Ascending aorta (tissue), 2 donors: Measurements from ENCODE around the gene ALKBH6. TPM values are rescaled to one million over a fixed set of nuclear protein-coding genes. Genes with fewer than 3 reads are reported as not detected.

Experiments used
- DNase-seq, 2 donors: peaks; one replicate each; pipeline ENCODE4 v3.0.0-alpha.2; 2019; ENCODE audit warnings: low spot score in 2 of 2
- H3K27ac ChIP-seq, 2 donors: fragments of 200-600 bp; sonication (generic); one replicate each; pipeline ENCODE4 v1.5.1; 2016 to 2017; ENCODE audit warnings: mild to moderate bottlenecking in 1 of 2
- H3K27me3 ChIP-seq: fragments of 200-600 bp; sonication (generic); one replicate; pipeline ENCODE4 v1.5.1; 2017
- H3K36me3 ChIP-seq, 2 donors: fragments of 200-600 bp; sonication (generic); one replicate each; pipeline ENCODE4 v1.5.1; 2016
- H3K4me1 ChIP-seq, 2 donors: fragments of 200-600 bp; sonication (generic); one replicate each; pipeline ENCODE4 v1.5.1; 2016 to 2017; ENCODE audit warnings: mild to moderate bottlenecking in 1 of 2
- H3K4me3 ChIP-seq, 2 donors: fragments of 200-600 bp; sonication (generic); one replicate each; pipeline ENCODE4 v1.5.1; 2016 to 2017; ENCODE audit warnings: mild to moderate bottlenecking in 1 of 2
- H3K9me3 ChIP-seq, 2 donors: fragments of 200-600 bp; sonication (generic); one replicate each; pipeline ENCODE4 v1.5.1; 2016
- intact Hi-C: fragments of 100-400 bp; cut with DNase I; formaldehyde crosslinking; loops from one replicate; pipeline ENCODE4 v1.15.1; 2023
- total RNA-seq: library from RNA; depleted of rRNA; stranded (reverse); fragments of >200 nt; gene quantifications from one replicate; pipeline ENCODE4 v1.1.0, GENCODE V29; 2016
- TF ChIP-seq, protein P1 (sequence below), 3 experiments: fragments of 200-600 bp in 2 of 3; fragments of 450-650 bp in 1 of 3; sonication (generic) in 2 of 3; IDR thresholded peaks; one replicate each; pipeline ENCODE4 v1.5.1; 2016 to 2019; ENCODE audit warnings: antibody characterized with exemption in 3 of 3, mild to moderate bottlenecking in 1 of 3, moderate library complexity in 1 of 3

Gene ALKBH6
- total RNA-seq: 35.3 TPM

GRCh38 chr19:36014012-36014924 is at the start of gene ALKBH6:
ALKBH6 (minus strand) TSS chr19:36014213; CDS start chr19:36013397, 816 bp downstream.
- TF ChIP-seq, protein P1, sequence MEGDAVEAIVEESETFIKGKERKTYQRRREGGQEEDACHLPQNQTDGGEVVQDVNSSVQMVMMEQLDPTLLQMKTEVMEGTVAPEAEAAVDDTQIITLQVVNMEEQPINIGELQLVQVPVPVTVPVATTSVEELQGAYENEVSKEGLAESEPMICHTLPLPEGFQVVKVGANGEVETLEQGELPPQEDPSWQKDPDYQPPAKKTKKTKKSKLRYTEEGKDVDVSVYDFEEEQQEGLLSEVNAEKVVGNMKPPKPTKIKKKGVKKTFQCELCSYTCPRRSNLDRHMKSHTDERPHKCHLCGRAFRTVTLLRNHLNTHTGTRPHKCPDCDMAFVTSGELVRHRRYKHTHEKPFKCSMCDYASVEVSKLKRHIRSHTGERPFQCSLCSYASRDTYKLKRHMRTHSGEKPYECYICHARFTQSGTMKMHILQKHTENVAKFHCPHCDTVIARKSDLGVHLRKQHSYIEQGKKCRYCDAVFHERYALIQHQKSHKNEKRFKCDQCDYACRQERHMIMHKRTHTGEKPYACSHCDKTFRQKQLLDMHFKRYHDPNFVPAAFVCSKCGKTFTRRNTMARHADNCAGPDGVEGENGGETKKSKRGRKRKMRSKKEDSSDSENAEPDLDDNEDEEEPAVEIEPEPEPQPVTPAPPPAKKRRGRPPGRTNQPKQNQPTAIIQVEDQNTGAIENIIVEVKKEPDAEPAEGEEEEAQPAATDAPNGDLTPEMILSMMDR (IDR thresholded peaks at IDR 0.05): no peak
- peak; percentile 99 to 100 for DNase-seq
- Histone ChIP-seq H3K27ac (peak within 1 kb of the TSS; percentile 74 to 85), H3K27me3 (no peaks in the 10 kb centered on the region), H3K4me1 (peaks cover 4 to 14% of the 10 kb centered on the region in 2 donors), H3K4me3 (peak within 1 kb of the TSS; percentile 58 to 76), H3K36me3 (peaks cover 14 to 29% of the 10 kb centered on the region in 2 donors), H3K9me3 (no peaks in the 10 kb centered on the region)
- intact Hi-C loops: loop anchor here (1.0 to 10.0 kb wide), 5 partner anchors 19 to 369 kb away; partner anchors contain the start of genes CLIP3, COX6B1, ETV2 and SDHAF1

DNA sequence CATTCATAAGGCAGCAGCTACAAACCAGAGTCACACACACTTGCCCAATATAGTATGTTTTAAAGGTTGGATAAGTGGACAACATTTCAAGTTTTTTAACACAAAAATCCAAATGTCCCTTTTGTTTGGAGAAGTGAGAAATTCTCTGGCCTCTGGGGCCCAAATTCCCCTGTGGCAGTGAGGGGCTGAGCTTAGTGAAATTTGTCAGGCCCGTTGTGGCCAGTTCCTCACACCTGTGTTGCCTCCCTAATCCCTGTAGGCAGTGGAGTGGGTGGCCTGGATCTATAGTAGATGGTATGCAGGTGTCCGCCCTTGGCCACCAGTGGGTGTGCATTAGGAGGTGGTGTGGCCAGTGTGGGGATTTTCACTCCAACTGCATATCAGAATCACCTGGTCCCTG is 47.4 kb upstream of the ALKBH6 start:
- Histone ChIP-seq H3K4me3 (no peak overlapping the region), H3K36me3 (no peaks in the 10 kb centered on the region), H3K4me1 (no peaks in the 10 kb centered on the region), H3K9me3 (no peaks in the 10 kb centered on the region), H3K27ac (no peak overlapping the region), H3K27me3 (no peaks in the 10 kb centered on the region)
- intact Hi-C loops: no loop called here
- TF ChIP-seq, protein P1 (IDR thresholded peaks at IDR 0.05): no peak
- no peak for DNase-seq

DNA sequence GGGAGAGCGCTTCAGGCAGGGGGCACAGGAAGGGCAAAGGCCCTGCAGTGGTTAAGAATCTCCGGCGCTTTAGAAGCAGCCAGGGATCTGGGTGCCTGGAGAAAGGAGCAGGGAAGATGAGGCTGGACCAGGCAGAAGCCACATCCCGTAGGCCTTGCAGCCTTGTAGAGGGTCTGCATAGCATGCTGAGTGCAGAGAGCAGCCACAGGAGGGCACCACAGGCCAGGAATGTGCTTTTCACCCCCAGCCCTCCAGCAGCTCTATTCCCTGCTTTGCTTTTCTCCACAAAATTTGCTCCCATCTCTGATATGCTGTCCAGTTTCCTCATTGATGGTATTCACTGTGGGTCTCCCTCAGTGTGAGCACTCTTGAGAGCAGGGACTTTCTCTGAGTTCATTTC is 46.4 kb upstream of the ALKBH6 start:
- intact Hi-C loops: no loop called here
- H3K27me3 ChIP-seq: no peaks in the 10 kb centered on the region
- TF ChIP-seq, protein P1 (IDR thresholded peaks at IDR 0.05): peak in 1 of 3 experiments; percentile 32
- H3K9me3 ChIP-seq: no peaks in the 10 kb centered on the region
- no peak for DNase-seq
- H3K4me1 ChIP-seq: peaks cover 0 to 2% of the 10 kb centered on the region in 2 donors
- H3K4me3 ChIP-seq: no peak overlapping the region
- H3K27ac ChIP-seq: no peak overlapping the region
- no peaks in the 10 kb centered on the region for H3K36me3 ChIP-seq

DNA sequence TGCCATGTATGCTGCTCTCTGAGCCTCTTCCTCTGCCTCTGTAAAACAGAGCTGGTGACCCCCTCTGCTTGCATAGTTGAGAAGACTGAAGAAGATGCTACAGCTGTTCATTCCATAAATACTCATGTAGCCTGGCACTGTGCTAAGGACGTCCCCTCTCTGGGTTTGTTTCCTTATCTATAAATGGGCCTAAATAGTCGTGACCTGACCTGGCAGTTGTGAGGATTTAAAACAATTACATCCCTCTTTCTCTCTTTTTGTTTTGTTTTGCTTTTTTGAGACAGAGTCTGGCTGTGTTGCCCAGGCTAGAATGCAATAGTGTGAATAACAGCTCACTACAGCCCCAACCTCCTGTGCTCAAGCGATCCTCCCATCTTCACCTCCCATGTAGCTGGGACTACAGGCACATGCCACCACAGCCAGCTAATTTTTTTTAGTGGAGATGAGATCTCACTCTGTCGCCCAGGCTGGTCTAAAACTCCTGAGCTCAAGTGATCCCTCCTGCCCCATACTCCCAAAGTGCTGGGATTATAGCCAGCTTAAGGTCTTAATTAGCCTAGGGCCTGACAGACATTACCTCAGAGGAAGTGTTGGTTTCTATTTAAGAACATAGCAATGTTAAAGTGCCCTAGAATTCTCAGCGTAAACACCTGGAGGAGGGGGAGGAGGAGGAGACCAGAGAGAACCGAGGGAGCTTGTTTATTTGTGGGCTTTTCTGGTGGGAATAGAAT is 45.3 kb upstream of the ALKBH6 start:
- H3K27ac ChIP-seq: no peak overlapping the region
- intact Hi-C loops: loop anchor here (10.0 kb wide), 2 partner anchors 155 to 415 kb away; partner anchors contain the start of genes COX6B1, ETV2, ZNF146 and ZNF565

More for the DNA sequence above, 45.3 kb upstream of the ALKBH6 start:
- no peak for DNase-seq
- Histone ChIP-seq H3K36me3 (no peaks in the 10 kb centered on the region), H3K27me3 (no peaks in the 10 kb centered on the region), H3K4me3 (no peak overlapping the region), H3K4me1 (peaks cover 0 to 6% of the 10 kb centered on the region in 2 donors), H3K9me3 (no peaks in the 10 kb centered on the region)
- TF ChIP-seq, protein P1 (IDR thresholded peaks at IDR 0.05): no peak
